GM23338 (cell line): ENCODE results near the gene FMNL1.

Experiments used
- POLR2AphosphoS5 ChIP-seq: IDR thresholded peaks from 2 replicates; pipeline ENCODE4 v1.6.1; 2016; ENCODE audit warnings: antibody characterized with exemption, low read depth
- STAT1 ChIP-seq: IDR thresholded peaks from one replicate; pipeline ENCODE4 v1.6.1; 2016; ENCODE audit warnings: antibody characterized with exemption; ENCODE audit not compliant: unreplicated experiment
- ZNF331 ChIP-seq: fragments of 250-450 bp; sonication (Bioruptor Pico); IDR thresholded peaks from 2 replicates; pipeline ENCODE4 v1.5.0; 2020; ENCODE audit warnings: low read depth, mild to moderate bottlenecking, moderate library complexity
- TF ChIP-seq, protein P1 (sequence below), 2 experiments: fragments of 200-600 bp in 1 of 2; sonication (generic) in 1 of 2; conservative IDR thresholded peaks; 2 replicates each; pipeline versions ENCODE4 v1.5.1 to v1.6.1; 2016 to 2017; ENCODE audit warnings: antibody characterized with exemption in 2 of 2, low read depth in 2 of 2, mild to moderate bottlenecking in 2 of 2, moderate library complexity in 1 of 2
- TF ChIP-seq, protein P2 (sequence below): IDR thresholded peaks from one replicate; pipeline ENCODE4 v1.6.1; 2018; ENCODE audit warnings: antibody characterized with exemption; ENCODE audit not compliant: unreplicated experiment

DNA sequence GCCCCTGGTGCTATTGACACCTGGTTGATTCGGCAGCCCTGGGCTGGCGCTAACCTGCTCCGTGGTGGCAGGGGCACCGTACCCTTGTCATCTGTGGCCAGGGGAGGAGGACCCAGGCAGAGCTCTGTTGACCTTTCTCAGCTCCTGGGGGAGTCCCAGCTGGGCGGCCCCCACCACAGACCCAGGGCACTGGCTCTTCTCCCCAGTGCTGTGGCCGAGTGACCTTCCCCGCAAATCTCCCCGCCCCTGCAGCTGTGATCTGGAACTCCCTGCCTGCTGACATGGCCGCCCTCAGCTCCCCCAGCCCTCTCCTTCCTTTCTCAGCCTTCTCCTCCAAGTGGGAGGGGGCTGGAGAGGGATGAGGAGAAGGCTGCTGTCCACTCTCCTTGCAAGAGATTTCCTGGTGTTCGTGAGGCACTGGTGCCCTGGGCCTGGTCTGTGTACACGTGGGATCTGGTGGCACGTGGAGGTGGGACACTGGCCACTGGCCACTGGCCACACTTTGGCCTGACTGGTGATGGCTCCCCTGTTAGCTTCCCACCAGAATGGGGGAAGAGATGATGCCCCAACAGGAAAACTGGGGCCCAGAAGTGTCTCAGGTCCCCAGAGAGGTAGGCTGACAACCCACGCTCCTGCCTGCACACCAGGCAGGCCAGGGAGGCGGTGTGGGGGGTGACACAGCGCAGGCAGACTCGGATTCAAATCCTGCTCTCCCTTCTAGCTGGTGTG is 8.2 kb downstream of the FMNL1 start:
- TF ChIP-seq, protein P1, sequence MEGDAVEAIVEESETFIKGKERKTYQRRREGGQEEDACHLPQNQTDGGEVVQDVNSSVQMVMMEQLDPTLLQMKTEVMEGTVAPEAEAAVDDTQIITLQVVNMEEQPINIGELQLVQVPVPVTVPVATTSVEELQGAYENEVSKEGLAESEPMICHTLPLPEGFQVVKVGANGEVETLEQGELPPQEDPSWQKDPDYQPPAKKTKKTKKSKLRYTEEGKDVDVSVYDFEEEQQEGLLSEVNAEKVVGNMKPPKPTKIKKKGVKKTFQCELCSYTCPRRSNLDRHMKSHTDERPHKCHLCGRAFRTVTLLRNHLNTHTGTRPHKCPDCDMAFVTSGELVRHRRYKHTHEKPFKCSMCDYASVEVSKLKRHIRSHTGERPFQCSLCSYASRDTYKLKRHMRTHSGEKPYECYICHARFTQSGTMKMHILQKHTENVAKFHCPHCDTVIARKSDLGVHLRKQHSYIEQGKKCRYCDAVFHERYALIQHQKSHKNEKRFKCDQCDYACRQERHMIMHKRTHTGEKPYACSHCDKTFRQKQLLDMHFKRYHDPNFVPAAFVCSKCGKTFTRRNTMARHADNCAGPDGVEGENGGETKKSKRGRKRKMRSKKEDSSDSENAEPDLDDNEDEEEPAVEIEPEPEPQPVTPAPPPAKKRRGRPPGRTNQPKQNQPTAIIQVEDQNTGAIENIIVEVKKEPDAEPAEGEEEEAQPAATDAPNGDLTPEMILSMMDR (conservative IDR thresholded peaks at IDR 0.05; ENCODE audit: low read depth in 2 of 2): no peak
- TF ChIP-seq, protein P2, sequence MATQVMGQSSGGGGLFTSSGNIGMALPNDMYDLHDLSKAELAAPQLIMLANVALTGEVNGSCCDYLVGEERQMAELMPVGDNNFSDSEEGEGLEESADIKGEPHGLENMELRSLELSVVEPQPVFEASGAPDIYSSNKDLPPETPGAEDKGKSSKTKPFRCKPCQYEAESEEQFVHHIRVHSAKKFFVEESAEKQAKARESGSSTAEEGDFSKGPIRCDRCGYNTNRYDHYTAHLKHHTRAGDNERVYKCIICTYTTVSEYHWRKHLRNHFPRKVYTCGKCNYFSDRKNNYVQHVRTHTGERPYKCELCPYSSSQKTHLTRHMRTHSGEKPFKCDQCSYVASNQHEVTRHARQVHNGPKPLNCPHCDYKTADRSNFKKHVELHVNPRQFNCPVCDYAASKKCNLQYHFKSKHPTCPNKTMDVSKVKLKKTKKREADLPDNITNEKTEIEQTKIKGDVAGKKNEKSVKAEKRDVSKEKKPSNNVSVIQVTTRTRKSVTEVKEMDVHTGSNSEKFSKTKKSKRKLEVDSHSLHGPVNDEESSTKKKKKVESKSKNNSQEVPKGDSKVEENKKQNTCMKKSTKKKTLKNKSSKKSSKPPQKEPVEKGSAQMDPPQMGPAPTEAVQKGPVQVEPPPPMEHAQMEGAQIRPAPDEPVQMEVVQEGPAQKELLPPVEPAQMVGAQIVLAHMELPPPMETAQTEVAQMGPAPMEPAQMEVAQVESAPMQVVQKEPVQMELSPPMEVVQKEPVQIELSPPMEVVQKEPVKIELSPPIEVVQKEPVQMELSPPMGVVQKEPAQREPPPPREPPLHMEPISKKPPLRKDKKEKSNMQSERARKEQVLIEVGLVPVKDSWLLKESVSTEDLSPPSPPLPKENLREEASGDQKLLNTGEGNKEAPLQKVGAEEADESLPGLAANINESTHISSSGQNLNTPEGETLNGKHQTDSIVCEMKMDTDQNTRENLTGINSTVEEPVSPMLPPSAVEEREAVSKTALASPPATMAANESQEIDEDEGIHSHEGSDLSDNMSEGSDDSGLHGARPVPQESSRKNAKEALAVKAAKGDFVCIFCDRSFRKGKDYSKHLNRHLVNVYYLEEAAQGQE: no peak
- no peak for TF ChIP-seq ZNF331
- TF ChIP-seq POLR2AphosphoS5: no peak
- no peak for TF ChIP-seq STAT1
